ENCODE measurements around the gene CFAP221. TPM values are rescaled to one million over a fixed set of nuclear protein-coding genes. Genes with fewer than 3 reads are reported as not detected.
A peak's percentile ranks its signal among the peaks of the same experiment; 100 is the strongest.

CFAP221 gene
- total RNA-seq, 1 experiment from 2014 or later = not detected

DNA sequence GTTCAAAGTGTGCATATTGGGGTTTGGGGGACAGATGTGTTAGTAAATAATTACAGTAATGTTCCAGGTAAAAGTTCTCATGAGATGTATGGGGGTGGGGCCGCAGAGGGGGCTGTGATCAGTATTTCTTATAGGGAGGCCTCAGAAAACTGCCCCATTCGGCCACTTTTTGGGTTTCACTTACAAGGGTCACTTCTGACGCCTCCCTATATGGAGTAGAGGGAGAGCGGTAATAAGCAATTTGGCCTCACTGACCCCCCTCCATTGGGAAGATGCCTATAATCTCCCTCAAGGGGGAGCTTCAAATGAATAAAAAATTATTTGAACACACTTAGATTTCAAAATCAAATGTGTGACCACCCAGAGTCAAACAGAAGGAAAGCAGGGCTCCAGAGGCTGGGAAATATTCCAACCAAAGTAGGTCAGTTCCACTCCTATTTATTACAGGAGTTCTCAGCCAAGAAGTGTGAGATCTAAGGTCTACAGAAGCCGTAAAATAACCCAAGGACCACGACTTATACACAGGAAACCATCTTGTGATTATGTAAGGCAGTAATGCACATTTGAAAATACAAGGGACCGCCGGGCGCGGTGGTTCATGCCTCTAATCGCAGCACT is 22.7 kb upstream of the CFAP221 start:
- no peaks in the 10 kb centered on the region for H3K9me3 Mint-ChIP-seq (ENCODE audit: unreplicated experiment)
- CTCF ChIA-PET = no interaction called here
- no peak overlapping the region for H3K27ac Mint-ChIP-seq (ENCODE audit: low read depth, unreplicated experiment)
- intact Hi-C loops (cut with micrococcal nuclease) = no loop called here
- no peak for TF ChIP-seq CTCF (IDR thresholded peaks at IDR 0.05; ENCODE audit: unreplicated experiment)
- BruUV-seq (replicated peaks) = no TSS peak
- POLR2A ChIA-PET = no interaction called here
- H3K4me1 Mint-ChIP-seq (ENCODE audit: insufficient read depth, unreplicated experiment) = no peaks in the 10 kb centered on the region
- H3K4me3 Mint-ChIP-seq (ENCODE audit: unreplicated experiment) = no peak overlapping the region
- H3K36me3 Mint-ChIP-seq (ENCODE audit: insufficient read depth, unreplicated experiment) = no peaks in the 10 kb centered on the region
- DNase-seq (ENCODE audit: unreplicated experiment) = no peak
- peaks cover 29% of the 10 kb centered on the region for H3K27me3 Mint-ChIP-seq (ENCODE audit: insufficient read depth, unreplicated experiment)

DNA sequence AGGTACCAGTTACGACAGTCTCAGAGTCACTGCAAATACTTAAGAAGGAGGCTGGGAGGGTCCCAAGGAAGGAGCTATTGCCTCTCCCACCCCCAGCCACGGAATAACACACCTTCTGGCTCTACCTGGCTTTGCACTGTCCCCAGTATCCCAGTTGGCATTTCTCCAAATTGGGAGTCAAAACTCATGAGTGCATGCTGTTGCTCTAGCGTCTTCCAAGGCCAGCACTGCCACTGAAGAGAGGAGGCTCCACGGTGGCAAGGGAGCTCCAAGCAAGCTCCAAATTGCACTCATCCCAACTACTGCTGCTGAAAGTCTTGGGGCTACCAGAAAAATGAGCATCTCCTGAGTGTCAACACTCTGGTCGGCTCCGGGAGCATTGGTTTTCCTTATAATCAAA is 21.6 kb upstream of the CFAP221 start:
- Mint-ChIP-seq H3K36me3 (ENCODE audit: insufficient read depth, unreplicated experiment) (no peaks in the 10 kb centered on the region), H3K9me3 (ENCODE audit: unreplicated experiment) (no peaks in the 10 kb centered on the region)
- POLR2A ChIA-PET = no interaction called here

GRCh38 chr2:119523383-119523951 is 20.8 kb upstream of the CFAP221 start:
- Mint-ChIP-seq H3K9me3 (ENCODE audit: unreplicated experiment) (no peaks in the 10 kb centered on the region), H3K27ac (ENCODE audit: low read depth, unreplicated experiment) (no peak overlapping the region), H3K27me3 (ENCODE audit: insufficient read depth, unreplicated experiment) (peaks cover 29% of the 10 kb centered on the region), H3K36me3 (ENCODE audit: insufficient read depth, unreplicated experiment) (no peaks in the 10 kb centered on the region), H3K4me1 (ENCODE audit: insufficient read depth, unreplicated experiment) (no peaks in the 10 kb centered on the region), H3K4me3 (ENCODE audit: unreplicated experiment) (no peak overlapping the region)
- BruUV-seq (replicated peaks) = no TSS peak
- no peak for DNase-seq (ENCODE audit: unreplicated experiment)
- ChIA-PET POLR2A (no interaction called here), CTCF (interaction anchor here (0.8 kb wide), 1 partner anchor 13 kb away, joined by 4 read pairs; no protein-coding TSS in a partner anchor)
- no peak for TF ChIP-seq CTCF (IDR thresholded peaks at IDR 0.05; ENCODE audit: unreplicated experiment)
- intact Hi-C loops (cut with micrococcal nuclease) = no loop called here

More for the DNA sequence above, 21.6 kb upstream of the CFAP221 start:
- no TSS peak for BruUV-seq (replicated peaks)
- DNase-seq (ENCODE audit: unreplicated experiment) = peak; percentile 6
- CTCF ChIA-PET = no interaction called here
- Mint-ChIP-seq H3K4me3 (ENCODE audit: unreplicated experiment) (no peak overlapping the region), H3K27me3 (ENCODE audit: insufficient read depth, unreplicated experiment) (peaks cover 29% of the 10 kb centered on the region), H3K27ac (ENCODE audit: low read depth, unreplicated experiment) (no peak overlapping the region), H3K4me1 (ENCODE audit: insufficient read depth, unreplicated experiment) (no peaks in the 10 kb centered on the region)
- TF ChIP-seq CTCF (IDR thresholded peaks at IDR 0.05; ENCODE audit: unreplicated experiment) = no peak
- intact Hi-C loops (cut with micrococcal nuclease) = no loop called here

- ChIA-PET CTCF (interaction anchor here (0.8 kb wide), 1 partner anchor 12 kb away, joined by 4 read pairs; no protein-coding TSS in a partner anchor), POLR2A (no interaction called here)
- Mint-ChIP-seq H3K27me3 (ENCODE audit: insufficient read depth, unreplicated experiment) (peaks cover 29% of the 10 kb centered on the region), H3K27ac (ENCODE audit: low read depth, unreplicated experiment) (no peak within 1 kb of the TSS), H3K4me1 (ENCODE audit: insufficient read depth, unreplicated experiment) (no peaks in the 10 kb centered on the region), H3K4me3 (ENCODE audit: unreplicated experiment) (no peak within 1 kb of the TSS), H3K9me3 (ENCODE audit: unreplicated experiment) (no peaks in the 10 kb centered on the region), H3K36me3 (ENCODE audit: insufficient read depth, unreplicated experiment) (no peaks in the 10 kb centered on the region)
- intact Hi-C loops (cut with micrococcal nuclease) = no loop called here
- no peak for DNase-seq (ENCODE audit: unreplicated experiment)
- no TSS peak for BruUV-seq (replicated peaks)
- TF ChIP-seq CTCF (IDR thresholded peaks at IDR 0.05; ENCODE audit: unreplicated experiment) = no peak
Measured at GRCh38 chr2:119523952-119524694, 20.1 kb upstream of the CFAP221 start, which contains the start of gene SCTR. SCTR (minus strand) TSS chr2:119524483; CDS start chr2:119524226, 257 bp downstream.
